HEK293T (cell line): ENCODE results near the gene PGAM2.

Source experiments
- PKNOX1 ChIP-seq: fragments of 450-650 bp; IDR thresholded peaks from 2 replicates; pipeline ENCODE4 v1.6.1; 2016
- SUZ12 ChIP-seq: fragments of 450-650 bp; IDR thresholded peaks from 2 replicates; pipeline ENCODE4 v1.6.1; 2016; ENCODE audit warnings: mild to moderate bottlenecking
- TARDBP ChIP-seq: fragments of 450-650 bp; IDR thresholded peaks from 2 replicates; pipeline ENCODE4 v1.6.1; 2016

GRCh38 chr7:44066494-44067063 is 1.2 kb upstream of the PGAM2 start:
- TF ChIP-seq SUZ12 (no peak), TARDBP (no peak), PKNOX1 (no peak)
